IMR-90 (cell line): Measurements from ENCODE around the gene EIF2B1. TPM values are rescaled to one million over a fixed set of nuclear protein-coding genes. Genes with fewer than 3 reads are reported as not detected.

Source experiments
- ATAC-seq: fragments of 200-7000 bp; cut with Tn5 transposase; 2 replicates; pipeline ENCODE4 v1.9.1; 2020; ENCODE audit warnings: low read depth, mild to moderate bottlenecking, moderate library complexity
- BruUV-seq: library from RNA; stranded (reverse); fragments of 400-500 nt; replicated peaks from 2 replicates; lab custom pipeline; 2021; lab: Mats Ljungman, UMichigan
- CTCF ChIA-PET: fragments of 300-600 bp; formaldehyde crosslinking; extraction: SDS; loops from one replicate; lab custom pipeline; 2021; ENCODE audit warnings: antibody characterized with exemption; lab: Yijun Ruan, JAX
- POLR2A ChIA-PET: fragments of 300-600 bp; sonication (Branson Sonifier 250); formaldehyde crosslinking; loops from one replicate; lab custom pipeline; 2022; ENCODE audit warnings: antibody characterized with exemption; ENCODE audit not compliant: unreplicated experiment; lab: Charles Lee
- DNase-seq: peaks from one replicate; pipeline ENCODE4 v3.0.0; 2013
- H2AFZ ChIP-seq: replicated peaks from 2 replicates; pipeline ENCODE3; 2013; ENCODE audit warnings: low read length, mild to moderate bottlenecking; ENCODE audit not compliant: poor library complexity
- H2AK5ac ChIP-seq: 2 replicates; pipeline ENCODE4 v1.6.1; 2013; ENCODE audit warnings: low read depth, low read length, inconsistent platforms
- H2AK9ac ChIP-seq: replicated peaks from 2 replicates; pipeline ENCODE3; 2013; ENCODE audit warnings: mild to moderate bottlenecking, low read depth, low read length, moderate library complexity; ENCODE audit not compliant: poor library complexity
- H2BK120ac ChIP-seq: 2 replicates; pipeline ENCODE4 v1.6.1; 2013; ENCODE audit warnings: low read depth, low read length, inconsistent platforms
- H2BK15ac ChIP-seq: 3 replicates; pipeline ENCODE4 v1.6.1; 2013; ENCODE audit warnings: low read depth, low read length, inconsistent platforms
- H2BK20ac ChIP-seq: 2 replicates; pipeline ENCODE4 v1.6.1; 2013; ENCODE audit warnings: low read depth, mild to moderate bottlenecking, inconsistent platforms, low read length, moderate library complexity
- H2BK5ac ChIP-seq: 2 replicates; pipeline ENCODE4 v1.6.1; 2013; ENCODE audit warnings: mild to moderate bottlenecking, low read depth, low read length, inconsistent platforms; ENCODE audit not compliant: poor library complexity, severe bottlenecking
- H3K14ac ChIP-seq: replicated peaks from 2 replicates; pipeline ENCODE4 v1.6.1; 2013; ENCODE audit warnings: low read depth, low read length, inconsistent platforms
- H3K18ac ChIP-seq: 2 replicates; pipeline ENCODE4 v1.6.1; 2013; ENCODE audit warnings: low read depth, low read length, control low read depth
- H3K23ac ChIP-seq: 2 replicates; pipeline ENCODE4 v1.6.1; 2013; ENCODE audit warnings: low read depth, low read length, inconsistent platforms
- H3K27ac ChIP-seq: 2 replicates; pipeline ENCODE4 v1.5.1; 2013; ENCODE audit warnings: mild to moderate bottlenecking, control low read depth, low read length; ENCODE audit not compliant: insufficient read depth
- H3K27me3 ChIP-seq: 2 replicates; pipeline ENCODE4 v1.6.1; 2013; ENCODE audit warnings: low read length; ENCODE audit not compliant: control insufficient read depth, insufficient read depth
- H3K36me3 ChIP-seq: 2 replicates; pipeline ENCODE4 v1.6.1; 2013; ENCODE audit warnings: low read length, mixed read lengths; ENCODE audit not compliant: control insufficient read depth, insufficient read depth
- H3K4ac ChIP-seq: 2 replicates; pipeline ENCODE4 v1.6.1; 2013; ENCODE audit warnings: low read depth, low read length, inconsistent platforms
- H3K4me1 ChIP-seq: 2 replicates; pipeline ENCODE4 v1.6.1; 2013; ENCODE audit warnings: low read length, mixed read lengths; ENCODE audit not compliant: control insufficient read depth, insufficient read depth
- H3K4me2 ChIP-seq: 2 replicates; pipeline ENCODE4 v1.6.1; 2013; ENCODE audit warnings: low read depth, mild to moderate bottlenecking, control low read depth, low read length, moderate library complexity
- H3K4me3 ChIP-seq: 2 replicates; pipeline ENCODE4 v1.5.1; 2013; ENCODE audit warnings: low read depth, mild to moderate bottlenecking, control low read depth, low read length, moderate library complexity; ENCODE audit not compliant: insufficient read depth
- H3K56ac ChIP-seq: 2 replicates; pipeline ENCODE4 v1.6.1; 2013; ENCODE audit warnings: low read length, inconsistent platforms; ENCODE audit not compliant: insufficient read depth; ENCODE audit errors: extremely low read depth
- H3K79me1 ChIP-seq, 2 experiments: 2 replicates each; pipeline ENCODE4 v1.6.1; 2013; ENCODE audit warnings: low read length in 2 of 2, inconsistent platforms in 1 of 2, low read depth in 1 of 2
- H3K9ac ChIP-seq: 2 replicates; pipeline ENCODE4 v1.6.1; 2013; ENCODE audit warnings: low read depth, low read length, control low read depth
- H3K9me1 ChIP-seq: 2 replicates; pipeline ENCODE4 v1.6.1; 2013; ENCODE audit warnings: low read length, inconsistent platforms; ENCODE audit not compliant: insufficient read depth
- H3K9me3 ChIP-seq: 2 replicates; pipeline ENCODE4 v1.6.1; 2013; ENCODE audit warnings: low read length; ENCODE audit not compliant: control insufficient read depth, insufficient read depth
- H4K20me1 ChIP-seq: 2 replicates; pipeline ENCODE4 v1.6.1; 2013; ENCODE audit warnings: low read length, inconsistent platforms; ENCODE audit not compliant: insufficient read depth
- H4K5ac ChIP-seq: 2 replicates; pipeline ENCODE4 v1.6.1; 2013; ENCODE audit warnings: mild to moderate bottlenecking, low read depth, low read length, control low read depth
- H4K8ac ChIP-seq, 2 experiments: 2 replicates each; pipeline ENCODE4 v1.6.1; 2013; ENCODE audit warnings: low read depth in 2 of 2, low read length in 2 of 2, control low read depth in 1 of 2, inconsistent platforms in 1 of 2
- H4K91ac ChIP-seq: 2 replicates; pipeline ENCODE4 v1.6.1; 2013; ENCODE audit warnings: low read depth, low read length, inconsistent platforms; ENCODE audit not compliant: insufficient read depth
- BHLHE40 ChIP-seq: fragments of 150-350 bp; IDR thresholded peaks from 2 replicates; pipeline ENCODE4 v1.6.1; 2016; ENCODE audit warnings: mild to moderate bottlenecking, low read depth, low read length
- CEBPB ChIP-seq: IDR thresholded peaks from 2 replicates; pipeline ENCODE4 v1.6.1; 2012; ENCODE audit warnings: low read depth, low read length, improper control_type of control experiment
- CHD1 ChIP-seq: IDR thresholded peaks from 2 replicates; pipeline ENCODE4 v1.6.1; 2012; ENCODE audit warnings: low read depth, low read length, improper control_type of control experiment
- CTCF ChIP-seq: conservative IDR thresholded peaks from 2 replicates; pipeline ENCODE4 v1.5.1; 2012; ENCODE audit warnings: mild to moderate bottlenecking, low read depth, low read length, improper control_type of control experiment
- ELK1 ChIP-seq: fragments of 150-350 bp; IDR thresholded peaks from 2 replicates; pipeline ENCODE4 v1.6.1; 2016; ENCODE audit warnings: low read depth, mild to moderate bottlenecking, low read length, moderate library complexity, borderline replicate concordance
- MAFK ChIP-seq: IDR thresholded peaks from 2 replicates; pipeline ENCODE4 v1.6.1; 2012; ENCODE audit warnings: low read depth, low read length, improper control_type of control experiment
- MAZ ChIP-seq: IDR thresholded peaks from 2 replicates; pipeline ENCODE4 v1.6.1; 2012; ENCODE audit warnings: low read depth, mild to moderate bottlenecking, low read length, improper control_type of control experiment, moderate library complexity, borderline replicate concordance
- MXI1 ChIP-seq: IDR thresholded peaks from 2 replicates; pipeline ENCODE4 v1.6.1; 2012; ENCODE audit warnings: low read depth, mild to moderate bottlenecking, low read length, moderate library complexity, borderline replicate concordance
- NFE2L2 ChIP-seq: fragments of 150-350 bp; IDR thresholded peaks from 2 replicates; pipeline ENCODE4 v1.6.1; 2016; ENCODE audit warnings: low read depth, mild to moderate bottlenecking, low read length
- POLR2A ChIP-seq: IDR thresholded peaks from 2 replicates; pipeline ENCODE4 v1.6.1; 2012; ENCODE audit warnings: mild to moderate bottlenecking, low read depth, low read length
- RCOR1 ChIP-seq: IDR thresholded peaks from 2 replicates; pipeline ENCODE4 v1.6.1; 2012; ENCODE audit warnings: mild to moderate bottlenecking, low read length, improper control_type of control experiment; ENCODE audit not compliant: insufficient replicate concordance
- RFX5 ChIP-seq: IDR thresholded peaks from 2 replicates; pipeline ENCODE4 v1.8.0; 2012; ENCODE audit warnings: low read depth, mild to moderate bottlenecking, low read length, moderate library complexity
- SMC3 ChIP-seq: fragments of 150-350 bp; IDR thresholded peaks from 2 replicates; pipeline ENCODE4 v1.6.1; 2016; ENCODE audit warnings: low read depth, mild to moderate bottlenecking, antibody characterized with exemption, low read length, moderate library complexity
- USF2 ChIP-seq: fragments of 150-350 bp; IDR thresholded peaks from 2 replicates; pipeline ENCODE4 v1.6.1; 2017; ENCODE audit warnings: mild to moderate bottlenecking, antibody characterized with exemption, low read length, low read depth
- WGBS, 2 experiments: methylation state at CpG; one replicate each; pipeline versions ENCODE4 v1.1.5 to v1.1.7; 2013; ENCODE audit warnings: missing lambda C conversion rate in 2 of 2; ENCODE audit not compliant: insufficient read length in 1 of 2; ENCODE audit errors: extremely low coverage in 2 of 2; 5-methylcytosine and 5-hydroxymethylcytosine counted together
- dilution Hi-C: fragments of 300-500 bp; cut with HindIII; formaldehyde crosslinking; loops from one replicate; pipeline ENCODE4 v1.14.3; 2018; ENCODE audit warnings: low sequenced_read_pairs; ENCODE audit not compliant: unreplicated experiment
- in situ Hi-C: fragments of 300-500 bp; cut with MboI; formaldehyde crosslinking; loops from 3 replicates; pipeline ENCODE4 v1.14.3; 2019; ENCODE audit warnings: low sequenced_read_pairs, inconsistent platforms, mixed read lengths
- intact Hi-C: fragments of 100-400 bp; cut with micrococcal nuclease; formaldehyde crosslinking; loops from 2 replicates; pipeline ENCODE4 v1.10.0; 2022
- polyA plus RNA-seq, 3 experiments: library from polyadenylated mRNA; depleted of rRNA; stranded (reverse); fragments of >200 nt; gene quantifications; 2 replicates each; pipeline ENCODE4 v1.2.3, GENCODE V29; 2012; ENCODE audit warnings: low replicate concordance in 1 of 3
- total RNA-seq: library from RNA; depleted of rRNA; stranded (reverse); fragments of >200 nt; gene quantifications from 2 replicates; pipeline ENCODE4 v1.2.3, GENCODE V29; 2012

EIF2B1 gene
- total and polyA plus RNA-seq, 2 of the 4 experiments (the other 2 are of a cell fraction), result 33.9 to 45.9 TPM

GRCh38 chr12:123645878-123646277 lies 12.4 kb upstream of the EIF2B1 start (continued):
- TF ChIP-seq CHD1, result no peak
- TF ChIP-seq MAZ, result no peak
- no peak for TF ChIP-seq MXI1

GRCh38 chr12:123645380-123645779 lies 11.9 kb upstream of the EIF2B1 start:
- intact Hi-C loops (no loop called here), dilution Hi-C loops (no loop called here), in situ Hi-C loops (no loop called here)
- H2BK5ac ChIP-seq, result no peak overlapping the region
- no TSS peak for BruUV-seq
- no peak overlapping the region for H2BK20ac ChIP-seq
- H3K36me3 ChIP-seq, result peaks cover 39% of the 10 kb centered on the region
- no peak overlapping the region for H4K5ac ChIP-seq
- no peak overlapping the region for H2BK120ac ChIP-seq
- H3K79me1 ChIP-seq, result peaks cover 7 to 9% of the 10 kb centered on the region in 2 experiments; a peak in 2 of 4 replicates
- H3K4me2 ChIP-seq, result no peak overlapping the region
- no peak overlapping the region for H3K27ac ChIP-seq
- H3K18ac ChIP-seq, result no peak overlapping the region
- no peak overlapping the region for H4K91ac ChIP-seq
- no peak overlapping the region for H3K9ac ChIP-seq
- WGBS, 2 experiments, result no CpG with 5 or more reads among the region's 3 CpGs
- H3K9me3 ChIP-seq, result no peaks in the 10 kb centered on the region
- no peak for ATAC-seq
- H2AK5ac ChIP-seq, result no peak overlapping the region
- no peak for DNase-seq
- H3K4me1 ChIP-seq, result no peaks in the 10 kb centered on the region
- no peak overlapping the region for H3K56ac ChIP-seq
- no peak overlapping the region for H2BK15ac ChIP-seq
- ChIA-PET CTCF (no interaction called here), POLR2A (interaction anchor here (0.6 kb wide), 1 partner anchor 42 kb away, joined by 4 read pairs; no protein-coding TSS in a partner anchor)
- H3K14ac ChIP-seq, result no peak overlapping the region
- H3K27me3 ChIP-seq, result no peaks in the 10 kb centered on the region
- no peak overlapping the region for H3K4me3 ChIP-seq
- no peaks in the 10 kb centered on the region for H4K20me1 ChIP-seq
- H3K23ac ChIP-seq, result no peak overlapping the region
- no peaks in the 10 kb centered on the region for H3K9me1 ChIP-seq
- no peak overlapping the region for H3K4ac ChIP-seq
- no peak overlapping the region for H2AK9ac ChIP-seq
- no peak overlapping the region for H2AFZ ChIP-seq
- no peak overlapping the region for H4K8ac ChIP-seq
- TF ChIP-seq USF2 (no peak), CHD1 (no peak), ELK1 (no peak), POLR2A (no peak), CTCF (no peak), MAFK (no peak), MAZ (no peak), RCOR1 (no peak), CEBPB (no peak), SMC3 (no peak), BHLHE40 (no peak), NFE2L2 (no peak), MXI1 (no peak), RFX5 (no peak)
